KG1 (cell line): ENCODE data around the gene GNLY.

ENCODE experiments used
- DNase-seq: peaks from one replicate; lab custom pipeline; 2025; lab: John Stamatoyannopoulos, UW

GNLY gene

GRCh38 chr2:85728883-85729824 lies 35.0 kb downstream of the GNLY start:
- DNase-seq = no peak

GRCh38 chr2:85729825-85730510 lies 35.8 kb downstream of the GNLY start:
- DNase-seq = no peak

GRCh38 chr2:85730686-85731230 lies 36.6 kb downstream of the GNLY start:
- DNase-seq = no peak

GRCh38 chr2:85731606-85732005 lies 37.4 kb downstream of the GNLY start:
- DNase-seq = no peak

GRCh38 chr2:85732467-85733120 lies 38.4 kb downstream of the GNLY start:
- no peak for DNase-seq

- no peak for DNase-seq
Measured at GRCh38 chr2:85733121-85733960, 39.2 kb downstream of the GNLY start.

GRCh38 chr2:85734015-85734414 lies 39.9 kb downstream of the GNLY start:
- DNase-seq = no peak

- DNase-seq = no peak
Measured at GRCh38 chr2:85734942-85735608, 40.9 kb downstream of the GNLY start.

- no peak for DNase-seq
Measured at GRCh38 chr2:85735691-85736090, 41.5 kb downstream of the GNLY start.

- no peak for DNase-seq
Measured at GRCh38 chr2:85736456-85737355, 42.5 kb downstream of the GNLY start.

- DNase-seq = no peak
Measured at GRCh38 chr2:85737481-85737880, 43.3 kb downstream of the GNLY start.

- no peak for DNase-seq
Measured at GRCh38 chr2:85737961-85738360, 43.8 kb downstream of the GNLY start.

GRCh38 chr2:85740193-85740592 lies 46.0 kb downstream of the GNLY start:
- DNase-seq = no peak

- no peak for DNase-seq
Measured at GRCh38 chr2:85741211-85741832, 47.2 kb downstream of the GNLY start.

GRCh38 chr2:85741833-85742455 lies 47.8 kb downstream of the GNLY start:
- no peak for DNase-seq

- no peak for DNase-seq
Measured at GRCh38 chr2:85743304-85743978, 49.3 kb downstream of the GNLY start.

- DNase-seq = no peak
Measured at GRCh38 chr2:85744055-85744454, 49.9 kb downstream of the GNLY start.
